Suprapubic skin (tissue), 4 donors: ENCODE results near the gene STN1. TPM values are rescaled to one million over a fixed set of nuclear protein-coding genes. Genes with fewer than 3 reads are reported as not detected.

Source experiments
- DNase-seq, 2 donors: peaks; one replicate each; pipeline ENCODE4 v3.0.0-alpha.2; 2019; ENCODE audit warnings: low spot score in 2 of 2
- H3K27ac ChIP-seq: fragments of 200-600 bp; sonication (generic); one replicate; pipeline ENCODE4 v1.5.1; 2019
- H3K27me3 ChIP-seq: fragments of 200-600 bp; sonication (generic); one replicate; pipeline ENCODE4 v1.5.1; 2019
- H3K36me3 ChIP-seq: fragments of 200-600 bp; sonication (generic); one replicate; pipeline ENCODE4 v1.5.1; 2019
- H3K4me1 ChIP-seq: fragments of 200-600 bp; sonication (generic); one replicate; pipeline ENCODE4 v1.5.1; 2019
- H3K4me3 ChIP-seq: fragments of 200-600 bp; sonication (generic); one replicate; pipeline ENCODE4 v1.5.1; 2019; ENCODE audit warnings: mild to moderate bottlenecking
- H3K9me3 ChIP-seq: fragments of 200-600 bp; sonication (generic); one replicate; pipeline ENCODE4 v1.5.1; 2019
- CTCF ChIP-seq, 2 donors: fragments of 200-600 bp in 1 of 2; fragments of 450-650 bp in 1 of 2; sonication (generic) in 1 of 2; IDR thresholded peaks; one replicate each; pipeline ENCODE4 v1.5.1; 2016 to 2019; ENCODE audit warnings: antibody characterized with exemption in 2 of 2, mild to moderate bottlenecking in 1 of 2, moderate library complexity in 1 of 2
- EP300 ChIP-seq: sonication (generic); formaldehyde crosslinking; IDR thresholded peaks from one replicate; pipeline ENCODE4 v1.6.1; 2017; ENCODE audit warnings: antibody characterized with exemption
- POLR2A ChIP-seq, 2 donors: fragments of 450-650 bp; IDR thresholded peaks; one replicate each; pipeline ENCODE4 v1.6.1; 2017; ENCODE audit warnings: antibody characterized with exemption in 2 of 2, mild to moderate bottlenecking in 2 of 2, moderate library complexity in 2 of 2
- POLR2AphosphoS5 ChIP-seq, 3 donors: sonication (generic); formaldehyde crosslinking; IDR thresholded peaks; one replicate each; pipeline ENCODE4 v1.6.1; 2017; ENCODE audit warnings: antibody characterized with exemption in 3 of 3
- WGBS: methylation state at CpG from one replicate; pipeline ENCODE4 v1.1.5; 2018; 5-methylcytosine and 5-hydroxymethylcytosine counted together
- total RNA-seq, 4 donors: library from RNA; depleted of rRNA; stranded (reverse); fragments of >200 nt; gene quantifications; one replicate each; pipeline ENCODE4 v1.1.0, GENCODE V29; 2016

The STN1 gene
- total RNA-seq, 4 donors from 2014 or later, result 13.8 to 24.8 (median 22.9) TPM

DNA sequence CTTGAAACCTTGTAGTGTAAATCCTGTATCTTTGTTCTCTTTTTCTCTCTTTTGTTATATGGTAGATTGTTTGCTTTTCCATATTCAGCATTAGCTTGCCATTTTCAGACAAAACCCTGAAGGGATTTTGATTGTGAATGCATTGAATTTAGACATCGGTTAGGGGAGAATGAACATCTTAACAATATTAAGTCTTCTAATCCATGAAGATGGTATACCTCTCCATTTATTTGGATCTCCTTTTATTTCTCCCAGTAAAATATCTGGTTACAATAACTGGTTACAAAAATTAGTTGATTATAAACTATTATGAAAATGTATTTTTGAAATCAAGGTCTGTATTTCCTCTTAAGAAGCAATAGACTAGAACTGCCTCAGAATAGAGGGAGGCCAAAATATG is 36.6 kb upstream of the STN1 start:
- Histone ChIP-seq H3K4me1 (no peaks in the 10 kb centered on the region), H3K36me3 (no peaks in the 10 kb centered on the region), H3K9me3 (no peaks in the 10 kb centered on the region), H3K27me3 (no peaks in the 10 kb centered on the region), H3K4me3 (no peak overlapping the region), H3K27ac (no peak overlapping the region)
- 50% methylated on average over 1 of the region's 1 CpG for WGBS
- DNase-seq, result no peak
- TF ChIP-seq POLR2A (IDR thresholded peaks at IDR 0.05) (no peak), CTCF (IDR thresholded peaks at IDR 0.05) (no peak), EP300 (no peak), POLR2AphosphoS5 (IDR thresholded peaks at IDR 0.05) (no peak)

DNA sequence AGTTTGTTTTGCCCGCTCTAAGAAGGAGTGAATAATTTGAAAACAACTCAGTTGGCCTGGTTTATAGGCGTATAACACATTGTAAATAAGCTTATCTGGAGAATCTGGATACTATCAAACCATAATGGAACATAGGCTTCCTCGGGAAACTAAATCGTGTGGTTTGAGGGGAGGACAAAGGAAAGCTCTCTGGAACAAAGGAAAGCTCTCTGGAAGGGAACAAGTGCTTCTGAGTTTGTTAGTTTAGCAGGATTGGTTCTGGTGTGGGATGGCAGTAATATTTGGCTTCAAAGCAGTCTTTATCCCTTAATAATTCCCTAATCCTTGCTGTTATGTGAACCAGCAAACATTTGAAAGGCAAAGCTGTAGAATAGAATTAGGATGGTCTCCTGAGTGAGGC is 34.0 kb upstream of the STN1 start:
- H3K9me3 ChIP-seq, result no peaks in the 10 kb centered on the region
- no peaks in the 10 kb centered on the region for H3K4me1 ChIP-seq
- no peaks in the 10 kb centered on the region for H3K27me3 ChIP-seq
- 66% methylated on average over 4 of the region's 4 CpGs for WGBS
- no peak overlapping the region for H3K4me3 ChIP-seq
- no peak overlapping the region for H3K27ac ChIP-seq
- no peaks in the 10 kb centered on the region for H3K36me3 ChIP-seq
- no peak for DNase-seq
- TF ChIP-seq POLR2AphosphoS5 (IDR thresholded peaks at IDR 0.05), result no peak
- no peak for TF ChIP-seq CTCF (IDR thresholded peaks at IDR 0.05)
- no peak for TF ChIP-seq EP300
- TF ChIP-seq POLR2A (IDR thresholded peaks at IDR 0.05), result no peak

DNA sequence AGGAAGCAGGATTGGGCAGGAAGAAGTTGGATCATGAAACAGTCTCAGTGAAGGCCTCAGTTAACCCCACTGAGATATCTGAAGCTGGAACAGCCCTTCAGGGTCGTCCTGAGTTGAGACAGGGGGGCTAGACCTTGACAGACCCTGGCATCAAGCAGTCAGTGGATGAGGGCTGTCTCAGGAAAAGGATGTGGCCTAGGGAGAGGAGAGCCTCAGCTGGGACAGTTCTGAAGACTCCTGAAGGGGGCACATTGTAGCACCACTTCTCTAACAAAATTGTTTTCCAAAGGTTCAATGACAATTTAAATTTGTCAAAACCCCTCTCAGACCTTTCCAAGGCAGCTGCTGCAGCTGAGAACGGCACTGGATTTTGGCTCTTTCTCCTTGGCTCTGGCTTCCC is 33.2 kb upstream of the STN1 start:
- no peak for TF ChIP-seq POLR2AphosphoS5 (IDR thresholded peaks at IDR 0.05)
- no peak for TF ChIP-seq EP300
- no peak for TF ChIP-seq CTCF (IDR thresholded peaks at IDR 0.05)
- no peak for TF ChIP-seq POLR2A (IDR thresholded peaks at IDR 0.05)
- no peaks in the 10 kb centered on the region for H3K4me1 ChIP-seq
- H3K36me3 ChIP-seq, result no peaks in the 10 kb centered on the region
- H3K9me3 ChIP-seq, result no peaks in the 10 kb centered on the region
- H3K27me3 ChIP-seq, result no peaks in the 10 kb centered on the region
- H3K4me3 ChIP-seq, result no peak overlapping the region
- no peak for DNase-seq
- 57% methylated on average over 2 of the region's 2 CpGs for WGBS
- no peak overlapping the region for H3K27ac ChIP-seq

DNA sequence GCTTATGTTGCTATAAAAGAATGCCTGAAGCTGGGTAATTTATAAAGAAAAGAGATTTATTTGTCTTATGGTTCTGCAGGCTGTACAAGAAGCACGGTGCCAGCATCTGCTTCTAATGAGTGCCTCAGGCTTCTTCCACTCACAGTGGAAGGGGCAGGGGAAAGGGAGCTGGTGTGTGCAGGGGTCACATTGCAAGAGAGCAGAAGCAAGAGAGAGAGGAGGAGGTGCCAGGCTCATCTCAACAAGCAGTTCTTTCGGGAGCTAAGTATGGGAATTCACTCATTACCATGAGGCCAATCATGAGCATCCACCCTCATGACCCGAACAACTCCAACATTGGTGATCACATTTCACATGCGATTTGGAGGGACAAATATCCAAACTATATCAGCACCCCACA is 31.7 kb upstream of the STN1 start:
- H3K27ac ChIP-seq, result no peak overlapping the region
- 69% methylated on average over 4 of the region's 4 CpGs for WGBS
- DNase-seq, result no peak

GRCh38 chr10:103947799-103948516 is 30.0 kb upstream of the STN1 start:
- Histone ChIP-seq H3K9me3 (no peaks in the 10 kb centered on the region), H3K36me3 (no peaks in the 10 kb centered on the region), H3K27ac (no peak overlapping the region), H3K4me1 (no peaks in the 10 kb centered on the region), H3K4me3 (no peak overlapping the region), H3K27me3 (no peaks in the 10 kb centered on the region)
- 90% methylated on average over 3 of the region's 3 CpGs for WGBS
- TF ChIP-seq POLR2AphosphoS5 (IDR thresholded peaks at IDR 0.05) (no peak), CTCF (IDR thresholded peaks at IDR 0.05) (no peak), EP300 (no peak), POLR2A (IDR thresholded peaks at IDR 0.05) (no peak)
- no peak for DNase-seq

More for the DNA sequence above, 31.7 kb upstream of the STN1 start:
- no peaks in the 10 kb centered on the region for H3K4me1 ChIP-seq
- no peaks in the 10 kb centered on the region for H3K9me3 ChIP-seq
- no peak overlapping the region for H3K4me3 ChIP-seq
- TF ChIP-seq POLR2AphosphoS5 (IDR thresholded peaks at IDR 0.05) (no peak), CTCF (IDR thresholded peaks at IDR 0.05) (no peak), POLR2A (IDR thresholded peaks at IDR 0.05) (no peak), EP300 (no peak)
- H3K27me3 ChIP-seq, result no peaks in the 10 kb centered on the region
- no peaks in the 10 kb centered on the region for H3K36me3 ChIP-seq
